Measurements from ENCODE around the gene NAV3. TPM values are rescaled to one million over a fixed set of nuclear protein-coding genes. Genes with fewer than 3 reads are reported as not detected.
"Not testable (repeated sequence)": the region's sequence is repeated elsewhere in the genome, so short reads cannot be mapped to it uniquely, and the experiment has no call there.

The NAV3 gene
- total and polyA plus RNA-seq, 4 donors = 1.6 to 12.5 (median 5.6) TPM

- H3K36me3 ChIP-seq (ENCODE audit: control insufficient read depth in 4 of 4, insufficient read depth in 4 of 4, low read length in 4 of 4) = peaks cover 0 to 2% (median 0%) of the 10 kb centered on the region in 4 donors
- H3K4me1 ChIP-seq (ENCODE audit: control insufficient read depth in 5 of 5, insufficient read depth in 5 of 5, low read length in 5 of 5) = peaks cover 0 to 7% (median 4%) of the 10 kb centered on the region in 5 donors
- H3K9ac ChIP-seq (ENCODE audit: insufficient read depth in 1 of 2, low read length in 2 of 2) = no peak overlapping the region
- no peak overlapping the region for H3K4me3 ChIP-seq
- ATAC-seq (ENCODE audit: insufficient read depth, low FRiP score) (no peak), DNase-seq (peak in 2 of 3 donors; percentile 12 to 29)
- WGBS, 2 donors = 55 to 70% methylated on average over 4 of the region's 4 CpGs
- H3K9me3 ChIP-seq (ENCODE audit: control insufficient read depth in 4 of 4, insufficient read depth in 3 of 4, low read length in 3 of 4) = peaks cover 0 to 2% (median 0%) of the 10 kb centered on the region in 4 donors
- TF ChIP-seq CTCF (IDR thresholded peaks at IDR 0.05; ENCODE audit: control extremely low read depth, extremely low read depth) = no peak
- H3K27ac ChIP-seq (ENCODE audit: low read depth in 1 of 2, low read length in 1 of 2) = no peak overlapping the region
- no peaks in the 10 kb centered on the region for H3K27me3 ChIP-seq (ENCODE audit: control insufficient read depth in 3 of 3, insufficient read depth in 3 of 3, low read length in 2 of 3)
Measured at GRCh38 chr12:78101113-78101876, 270.6 kb downstream of the NAV3 start.

GRCh38 chr12:78101946-78102635 is 271.4 kb downstream of the NAV3 start:
- H3K27ac ChIP-seq (ENCODE audit: low read depth in 1 of 2, low read length in 1 of 2) = no peak overlapping the region
- ATAC-seq (ENCODE audit: insufficient read depth, low FRiP score) = no peak
- H3K9ac ChIP-seq (ENCODE audit: insufficient read depth in 1 of 2, low read length in 2 of 2) = no peak overlapping the region
- H3K4me3 ChIP-seq = no peak overlapping the region
- no peak for DNase-seq
- H3K4me1 ChIP-seq (ENCODE audit: control insufficient read depth in 5 of 5, insufficient read depth in 5 of 5, low read length in 5 of 5) = peaks cover 0 to 3% (median 1%) of the 10 kb centered on the region in 5 donors
- H3K9me3 ChIP-seq (ENCODE audit: control insufficient read depth in 4 of 4, insufficient read depth in 3 of 4, low read length in 3 of 4) = peaks cover 0 to 2% (median 0%) of the 10 kb centered on the region in 4 donors
- no peak for TF ChIP-seq CTCF (IDR thresholded peaks at IDR 0.05; ENCODE audit: control extremely low read depth, extremely low read depth)
- H3K36me3 ChIP-seq (ENCODE audit: control insufficient read depth in 4 of 4, insufficient read depth in 4 of 4, low read length in 4 of 4) = peaks cover 0 to 2% (median 0%) of the 10 kb centered on the region in 4 donors
- 77 to 89% methylated on average over 4 of the region's 4 CpGs for WGBS, 2 donors
- H3K27me3 ChIP-seq (ENCODE audit: control insufficient read depth in 3 of 3, insufficient read depth in 3 of 3, low read length in 2 of 3) = no peaks in the 10 kb centered on the region

- not testable (repeated sequence) for H3K27me3 ChIP-seq (ENCODE audit: control insufficient read depth in 3 of 3, insufficient read depth in 3 of 3, low read length in 2 of 3); DNase-seq; H3K9ac ChIP-seq (ENCODE audit: insufficient read depth in 1 of 2, low read length in 2 of 2); ATAC-seq (ENCODE audit: insufficient read depth, low FRiP score); H3K4me3 ChIP-seq; H3K27ac ChIP-seq (ENCODE audit: low read depth in 1 of 2, low read length in 1 of 2); H3K36me3 ChIP-seq (ENCODE audit: control insufficient read depth in 4 of 4, insufficient read depth in 4 of 4, low read length in 4 of 4); H3K4me1 ChIP-seq (ENCODE audit: control insufficient read depth in 5 of 5, insufficient read depth in 5 of 5, low read length in 5 of 5); H3K9me3 ChIP-seq (ENCODE audit: control insufficient read depth in 4 of 4, insufficient read depth in 3 of 4, low read length in 3 of 4)
- WGBS, 2 donors = 97 to 98% methylated on average over 2 of the region's 2 CpGs
Measured at GRCh38 chr12:78102801-78103200, 272.1 kb downstream of the NAV3 start.

- TF ChIP-seq CTCF (IDR thresholded peaks at IDR 0.05; ENCODE audit: control extremely low read depth, extremely low read depth) = no peak
- Histone ChIP-seq H3K27me3 (ENCODE audit: control insufficient read depth in 3 of 3, insufficient read depth in 3 of 3, low read length in 2 of 3) (no peaks in the 10 kb centered on the region), H3K27ac (ENCODE audit: low read depth in 1 of 2, low read length in 1 of 2) (no peak overlapping the region), H3K36me3 (ENCODE audit: control insufficient read depth in 4 of 4, insufficient read depth in 4 of 4, low read length in 4 of 4) (peaks cover 0 to 4% (median 0%) of the 10 kb centered on the region in 4 donors), H3K9me3 (ENCODE audit: control insufficient read depth in 4 of 4, insufficient read depth in 3 of 4, low read length in 3 of 4) (peaks cover 0 to 8% (median 3%) of the 10 kb centered on the region in 4 donors), H3K4me1 (ENCODE audit: control insufficient read depth in 5 of 5, insufficient read depth in 5 of 5, low read length in 5 of 5) (no peaks in the 10 kb centered on the region), H3K4me3 (no peak overlapping the region), H3K9ac (ENCODE audit: insufficient read depth in 1 of 2, low read length in 2 of 2) (no peak overlapping the region)
- ATAC-seq (ENCODE audit: insufficient read depth, low FRiP score) = no peak
- DNase-seq = no peak
- WGBS, 2 donors = 37 to 61% methylated on average over 1 of the region's 1 CpG
Measured at GRCh38 chr12:78115889-78116288, 285.2 kb downstream of the NAV3 start.

All from lung (tissue), 12 donors.